Measurements from ENCODE around the gene OR11A1. TPM values are rescaled to one million over a fixed set of nuclear protein-coding genes. Genes with fewer than 3 reads are reported as not detected.

The OR11A1 gene
- not detected in 3 replicates for polyA plus RNA-seq
- not detected for polyA plus RNA-seq (2011; ENCODE audit: low read depth)
- not detected in 2 replicates for polyA plus RNA-seq (2011; cell fraction: cytosol; rRNA removed)
- not detected in 2 replicates for polyA plus RNA-seq (2011; cell fraction: nucleus; rRNA removed)
- not detected in 2 replicates for polyA plus RNA-seq (2012; ENCODE audit: low replicate concordance)
- not detected in 3 replicates for polyA minus RNA-seq
- polyA minus RNA-seq (2011; cell fraction: cytosol; rRNA and poly(A)+ RNA removed), result not detected
- not detected in 2 replicates for polyA minus RNA-seq (2011; cell fraction: nucleus; rRNA and poly(A)+ RNA removed)

GRCh38 chr6:29456971-29457370, at the start of gene OR11A1, which contains the start of gene OR2H1:
Gene OR11A1 (minus strand): TSS chr6:29457071. CDS start chr6:29427641, 29,430 bp downstream.
Gene OR2H1 (plus strand): TSS chr6:29457155. CDS start chr6:29461770, 4,615 bp downstream.
- H3K4me3 ChIP-seq (ENCODE audit: control insufficient read depth in 2 of 3, extremely low read depth in 1 of 3, insufficient read depth in 2 of 3, low read depth in 1 of 3, low read length in 3 of 3), result no peak within 1 kb of the TSS
- H3K9me1 ChIP-seq (ENCODE audit: control insufficient read depth, extremely low read depth, insufficient read depth, low read length), result no peaks in the 10 kb centered on the region
- no peaks in the 10 kb centered on the region for H3K4me1 ChIP-seq (ENCODE audit: control insufficient read depth, extremely low read depth, insufficient read depth, low read length)
- no peaks in the 10 kb centered on the region for H3K36me3 ChIP-seq (ENCODE audit: control insufficient read depth in 2 of 2, extremely low read depth in 1 of 2, insufficient read depth in 2 of 2, low read length in 2 of 2)
- no peak within 1 kb of the TSS for H3K9ac ChIP-seq (ENCODE audit: control insufficient read depth, extremely low read depth, insufficient read depth, low read length)
- H4K20me1 ChIP-seq (ENCODE audit: control insufficient read depth, extremely low read depth, insufficient read depth, low read length), result no peaks in the 10 kb centered on the region
- H3K4me2 ChIP-seq (ENCODE audit: control insufficient read depth, extremely low read depth, insufficient read depth, low read depth, low read length), result no peak within 1 kb of the TSS
- no peak for DNase-seq (ENCODE audit: low read depth, low spot score)
- no peaks in the 10 kb centered on the region for H3K9me3 ChIP-seq (ENCODE audit: control insufficient read depth, low read depth, low read length)
- dilution Hi-C loops (cut with MboI; ENCODE audit: extremely low pct_ligation_motif_present, low sequenced_read_pairs), result no loop called here
- no peaks in the 10 kb centered on the region for H3K79me2 ChIP-seq (ENCODE audit: control insufficient read depth, insufficient read depth, low read length)
- H2AFZ ChIP-seq (ENCODE audit: control insufficient read depth, low read length), result no peak within 1 kb of the TSS
- H3K27ac ChIP-seq (ENCODE audit: control insufficient read depth, insufficient read depth, low read length), result no peak within 1 kb of the TSS
- H3K27me3 ChIP-seq (ENCODE audit: control insufficient read depth, extremely low read depth, insufficient read depth, low read length), result peaks cover 4% of the 10 kb centered on the region
- no peak for TF ChIP-seq EZH2 (IDR thresholded peaks at IDR 0.05; ENCODE audit: low read length)
- no peak for TF ChIP-seq CTCF (optimal IDR thresholded peaks at IDR 0.05 in 1 of 3, IDR thresholded peaks at IDR 0.05 in 1 of 3, conservative IDR thresholded peaks at IDR 0.05 in 1 of 3; ENCODE audit: extremely low read depth in 1 of 3, insufficient read depth in 2 of 3, low read length in 3 of 3)
- no peak for FAIRE-seq

GRCh38 chr6:29506446-29507067, 49.7 kb upstream of the OR11A1 start:
- no peak for DNase-seq (ENCODE audit: low read depth, low spot score)
- no peak overlapping the region for H3K4me2 ChIP-seq (ENCODE audit: control insufficient read depth, extremely low read depth, insufficient read depth, low read depth, low read length)
- H2AFZ ChIP-seq (ENCODE audit: control insufficient read depth, low read length), result no peak overlapping the region
- no peak for FAIRE-seq
- H4K20me1 ChIP-seq (ENCODE audit: control insufficient read depth, extremely low read depth, insufficient read depth, low read length), result no peaks in the 10 kb centered on the region
- H3K4me3 ChIP-seq (ENCODE audit: control insufficient read depth in 2 of 3, extremely low read depth in 1 of 3, insufficient read depth in 2 of 3, low read depth in 1 of 3, low read length in 3 of 3), result no peak overlapping the region
- peaks cover 4% of the 10 kb centered on the region for H3K4me1 ChIP-seq (ENCODE audit: control insufficient read depth, extremely low read depth, insufficient read depth, low read length)
- H3K9me1 ChIP-seq (ENCODE audit: control insufficient read depth, extremely low read depth, insufficient read depth, low read length), result no peaks in the 10 kb centered on the region
- no peaks in the 10 kb centered on the region for H3K9me3 ChIP-seq (ENCODE audit: control insufficient read depth, low read depth, low read length)
- H3K36me3 ChIP-seq (ENCODE audit: control insufficient read depth in 2 of 2, extremely low read depth in 1 of 2, insufficient read depth in 2 of 2, low read length in 2 of 2), result no peaks in the 10 kb centered on the region
- H3K79me2 ChIP-seq (ENCODE audit: control insufficient read depth, insufficient read depth, low read length), result no peaks in the 10 kb centered on the region
- peaks cover 26% of the 10 kb centered on the region for H3K27me3 ChIP-seq (ENCODE audit: control insufficient read depth, extremely low read depth, insufficient read depth, low read length)
- dilution Hi-C loops (cut with MboI; ENCODE audit: extremely low pct_ligation_motif_present, low sequenced_read_pairs), result no loop called here
- no peak for TF ChIP-seq EZH2 (IDR thresholded peaks at IDR 0.05; ENCODE audit: low read length)
- TF ChIP-seq CTCF (optimal IDR thresholded peaks at IDR 0.05 in 1 of 3, IDR thresholded peaks at IDR 0.05 in 1 of 3, conservative IDR thresholded peaks at IDR 0.05 in 1 of 3; ENCODE audit: extremely low read depth in 1 of 3, insufficient read depth in 2 of 3, low read length in 3 of 3), result no peak
- H3K27ac ChIP-seq (ENCODE audit: control insufficient read depth, insufficient read depth, low read length), result no peak overlapping the region
- no peak overlapping the region for H3K9ac ChIP-seq (ENCODE audit: control insufficient read depth, extremely low read depth, insufficient read depth, low read length)

Measured in keratinocyte (primary cell).